Endothelial cell of umbilical vein (primary cell): ENCODE measurements around the gene CTTN. TPM values are rescaled to one million over a fixed set of nuclear protein-coding genes. Genes with fewer than 3 reads are reported as not detected.

Experiments used
- BruUV-seq: library from RNA; stranded (reverse); fragments of 400-500 nt; replicated peaks from 2 replicates; lab custom pipeline; 2021; lab: Mats Ljungman, UMichigan
- CTCF ChIA-PET: fragments of 300-600, 350-600 bp; sonication (Branson Sonifier 250); formaldehyde crosslinking; loops from one replicate; lab custom pipeline; 2021; ENCODE audit warnings: antibody characterized with exemption, inconsistent platforms; lab: Charles Lee
- POLR2A ChIA-PET: fragments of 300-600, 350-600 bp; sonication (Branson Sonifier 250); formaldehyde crosslinking; loops from one replicate; lab custom pipeline; 2021; ENCODE audit warnings: antibody characterized with exemption, inconsistent platforms; lab: Charles Lee
- DNase-seq: peaks from one replicate; pipeline ENCODE4 v3.0.0-alpha.2; 2011; ENCODE audit warnings: low read depth, low spot score
- FAIRE-seq: peaks from 2 replicates; lab custom pipeline; 2011; peaks lifted over from hg19 to GRCh38; lab: Jason Lieb, UNC
- H2AFZ ChIP-seq: 2 replicates; pipeline ENCODE4 v1.6.0; 2012; ENCODE audit warnings: low read depth, low read length, control low read depth, inconsistent platforms
- H3K27ac ChIP-seq: 2 replicates; pipeline ENCODE4 v1.5.1; 2011; ENCODE audit warnings: low read depth, mild to moderate bottlenecking, control low read depth, low read length, moderate library complexity; ENCODE audit not compliant: insufficient read depth
- H3K27me3 ChIP-seq, 2 experiments: 2 replicates each; pipeline versions ENCODE4 v1.6.0 to v1.6.1; 2011; ENCODE audit warnings: low read length in 2 of 2, mixed read lengths in 1 of 2; ENCODE audit not compliant: control insufficient read depth in 2 of 2, insufficient read depth in 2 of 2
- H3K36me3 ChIP-seq, 2 experiments: 2 replicates in 1 of 2; 3 replicates in 1 of 2; pipeline ENCODE4 v1.5.1; 2011; ENCODE audit warnings: low read length in 2 of 2, mild to moderate bottlenecking in 1 of 2, moderate library complexity in 1 of 2; ENCODE audit not compliant: control insufficient read depth in 2 of 2, insufficient read depth in 2 of 2; ENCODE audit errors: extremely low read depth in 1 of 2
- H3K4me1 ChIP-seq: 3 replicates; pipeline ENCODE4 v1.5.1; 2011; ENCODE audit warnings: mild to moderate bottlenecking, low read length; ENCODE audit not compliant: control insufficient read depth, insufficient read depth; ENCODE audit errors: extremely low read depth
- H3K4me2 ChIP-seq: 2 replicates; pipeline ENCODE4 v1.6.1; 2011; ENCODE audit warnings: low read length, control low read depth, mixed read lengths; ENCODE audit not compliant: insufficient read depth
- H3K4me3 ChIP-seq, 3 experiments: fragments of 200-600 bp in 1 of 3; sonication (generic), shearing (Covaris generic) in 1 of 3; replicated peaks in 1 of 3; 2 replicates each; pipeline ENCODE4 v1.5.1; 2011 to 2016; ENCODE audit warnings: control low read depth in 3 of 3, low read length in 3 of 3, mild to moderate bottlenecking in 2 of 3, inconsistent platforms in 1 of 3, low read depth in 1 of 3, moderate library complexity in 1 of 3; ENCODE audit not compliant: insufficient read depth in 1 of 3
- H3K79me2 ChIP-seq: 2 replicates; pipeline ENCODE4 v1.6.0; 2012; ENCODE audit warnings: low read length, inconsistent platforms; ENCODE audit not compliant: control insufficient read depth, insufficient read depth
- H3K9ac ChIP-seq: replicated peaks from 2 replicates; pipeline ENCODE3; 2011; ENCODE audit warnings: low read length, control low read depth; ENCODE audit not compliant: insufficient read depth; ENCODE audit errors: extremely low read depth
- H3K9me1 ChIP-seq: replicated peaks from 3 replicates; pipeline ENCODE4 v1.6.0; 2011; ENCODE audit warnings: mild to moderate bottlenecking, low read length; ENCODE audit not compliant: control insufficient read depth, insufficient read depth; ENCODE audit errors: extremely low read depth
- H3K9me3 ChIP-seq: replicated peaks from 2 replicates; pipeline ENCODE4 v1.5.1; 2012; ENCODE audit warnings: low read length, inconsistent platforms; ENCODE audit not compliant: control insufficient read depth, insufficient read depth
- H4K20me1 ChIP-seq: replicated peaks from 2 replicates; pipeline ENCODE3; 2011; ENCODE audit warnings: mild to moderate bottlenecking, low read length; ENCODE audit not compliant: control insufficient read depth, insufficient read depth; ENCODE audit errors: extremely low read depth
- CTCF ChIP-seq, 2 donors: IDR thresholded peaks; 1 replicate in 1 of 2; 2 replicates in 1 of 2; pipeline ENCODE4 v1.5.1; 2011; ENCODE audit warnings: low read length in 2 of 2, mild to moderate bottlenecking in 2 of 2, moderate library complexity in 2 of 2, control low read depth in 1 of 2, inconsistent platforms in 1 of 2, low read depth in 1 of 2; ENCODE audit not compliant: insufficient read depth in 1 of 2; ENCODE audit errors: extremely low read depth in 1 of 2
- EZH2 ChIP-seq: IDR thresholded peaks from 2 replicates; pipeline ENCODE4 v1.6.1; 2012; ENCODE audit warnings: borderline replicate concordance, low read depth, mild to moderate bottlenecking, moderate library complexity, low read length, inconsistent platforms; ENCODE audit not compliant: severe bottlenecking
- FOS ChIP-seq: IDR thresholded peaks from 2 replicates; pipeline ENCODE4 v1.6.1; 2011; ENCODE audit warnings: mild to moderate bottlenecking, low read length, moderate library complexity, borderline replicate concordance; ENCODE audit not compliant: insufficient read depth
- GATA2 ChIP-seq: IDR thresholded peaks from 2 replicates; pipeline ENCODE4 v1.7.0; 2011; ENCODE audit warnings: low read depth, mild to moderate bottlenecking, moderate library complexity, mixed read lengths, low read length; ENCODE audit not compliant: insufficient read length, insufficient read depth
- JUN ChIP-seq: IDR thresholded peaks from 2 replicates; pipeline ENCODE4 v1.6.1; 2011; ENCODE audit warnings: borderline replicate concordance, low read depth; ENCODE audit not compliant: insufficient read length, insufficient read depth
- MAX ChIP-seq: IDR thresholded peaks from 2 replicates; pipeline ENCODE4 v1.6.1; 2011; ENCODE audit not compliant: insufficient read depth, insufficient read length
- MYC ChIP-seq: IDR thresholded peaks from one replicate; pipeline ENCODE4 v1.6.1; 2011; ENCODE audit warnings: mild to moderate bottlenecking, low read depth, low read length
- POLR2A ChIP-seq: IDR thresholded peaks from 2 replicates; pipeline ENCODE4 v1.6.1; 2012; ENCODE audit warnings: low read depth, mild to moderate bottlenecking, control low read depth, low read length
- POLR2AphosphoS5 ChIP-seq: IDR thresholded peaks from 2 replicates; pipeline ENCODE4 v1.6.1; 2012; ENCODE audit warnings: low read depth, mild to moderate bottlenecking, control low read depth, low read length, moderate library complexity; ENCODE audit not compliant: insufficient read depth
- dilution Hi-C: fragments of 300-500 bp; cut with MboI; formaldehyde crosslinking; loops from one replicate; pipeline ENCODE4 v1.15.0; 2019; ENCODE audit warnings: low sequenced_read_pairs; ENCODE audit not compliant: extremely low pct_ligation_motif_present
- intact Hi-C: fragments of 100-400 bp; cut with micrococcal nuclease; formaldehyde crosslinking; loops from one replicate; pipeline ENCODE4 v1.10.0; 2022
- polyA plus RNA-seq, 4 experiments: library from polyadenylated mRNA; depleted of rRNA in 3 of 4; stranded (reverse) in 3 of 4; unstranded in 1 of 4; fragments of >200 nt; gene quantifications; 2 replicates each; pipeline versions ENCODE4 v1.2.1 to v1.2.3, GENCODE V29; 2011 to 2012; ENCODE audit warnings: missing spikeins in 1 of 4
- total RNA-seq: library from RNA; stranded (reverse); gene quantifications from 2 replicates; pipeline ENCODE4 v1.2.3, GENCODE V29; 2021

The CTTN gene
- total and polyA plus RNA-seq, 2 donors (not counting 3 experiments of a cell fraction or from before 2014, with no cell fraction given): 161 to 330 TPM

- no TSS peak for BruUV-seq
- POLR2A ChIA-PET: no interaction called here
Measured at GRCh38 chr11:70483917-70484316, 85.6 kb downstream of the CTTN start.

More at GRCh38 chr11:70483917-70484316, 85.6 kb downstream of the CTTN start:
- no peak overlapping the region for H3K27ac ChIP-seq
- no peak overlapping the region for H3K4me3 ChIP-seq
- no peak for DNase-seq
- no peaks in the 10 kb centered on the region for H3K79me2 ChIP-seq
- intact Hi-C loops: no loop called here
- no peak overlapping the region for H3K9ac ChIP-seq
- TF ChIP-seq POLR2AphosphoS5 (no peak), MAX (no peak), CTCF (IDR thresholded peaks at IDR 0.05; ENCODE audit: extremely low read depth in 1 of 2, insufficient read depth in 1 of 2, low read depth in 1 of 2, low read length in 2 of 2) (no peak), EZH2 (no peak), POLR2A (no peak), JUN (no peak), FOS (no peak), MYC (no peak), GATA2 (no peak)
- dilution Hi-C loops: no loop called here
- FAIRE-seq: no peak
- H3K4me2 ChIP-seq: no peak overlapping the region
- H3K9me3 ChIP-seq: no peaks in the 10 kb centered on the region
- no peaks in the 10 kb centered on the region for H3K9me1 ChIP-seq
- no peaks in the 10 kb centered on the region for H3K4me1 ChIP-seq
- H3K27me3 ChIP-seq: no peaks in the 10 kb centered on the region
- H4K20me1 ChIP-seq: no peaks in the 10 kb centered on the region
- CTCF ChIA-PET: interaction anchor here (0.6 to 1.2 kb wide), 2 partner anchors 16 to 1079 kb away, joined by 3 read pairs; no protein-coding TSS in a partner anchor
- H3K36me3 ChIP-seq: no peaks in the 10 kb centered on the region
- H2AFZ ChIP-seq: no peak overlapping the region
